ENCODE data around the gene EEF1A2. TPM values are rescaled to one million over a fixed set of nuclear protein-coding genes. Genes with fewer than 3 reads are reported as not detected.
A peak's percentile ranks its signal among the peaks of the same experiment; 100 is the strongest.

EEF1A2 gene
- total and polyA plus RNA-seq, 12 donors: 881 to 1,465 (median 1,307) TPM

GRCh38 chr20:63459070-63459380 lies 39.9 kb downstream of the EEF1A2 start:
- Histone ChIP-seq H3K27ac (no peak overlapping the region), H3K9me3 (no peaks in the 10 kb centered on the region), H3K4me1 (peaks cover 2 to 28% (median 16%) of the 10 kb centered on the region in 9 donors), H3K36me3 (no peaks in the 10 kb centered on the region), H3K27me3 (peaks cover 0 to 74% (median 60%) of the 10 kb centered on the region in 7 donors), H3K4me3 (no peak overlapping the region)
- ATAC-seq (no peak), DNase-seq (no peak)
- intact Hi-C loops (cut with DNase I): no loop called here
- TF ChIP-seq CTCF (IDR thresholded peaks at IDR 0.05): no peak
- WGBS, 2 donors: 82 to 86% methylated on average over 17 of the region's 17 CpGs

DNA sequence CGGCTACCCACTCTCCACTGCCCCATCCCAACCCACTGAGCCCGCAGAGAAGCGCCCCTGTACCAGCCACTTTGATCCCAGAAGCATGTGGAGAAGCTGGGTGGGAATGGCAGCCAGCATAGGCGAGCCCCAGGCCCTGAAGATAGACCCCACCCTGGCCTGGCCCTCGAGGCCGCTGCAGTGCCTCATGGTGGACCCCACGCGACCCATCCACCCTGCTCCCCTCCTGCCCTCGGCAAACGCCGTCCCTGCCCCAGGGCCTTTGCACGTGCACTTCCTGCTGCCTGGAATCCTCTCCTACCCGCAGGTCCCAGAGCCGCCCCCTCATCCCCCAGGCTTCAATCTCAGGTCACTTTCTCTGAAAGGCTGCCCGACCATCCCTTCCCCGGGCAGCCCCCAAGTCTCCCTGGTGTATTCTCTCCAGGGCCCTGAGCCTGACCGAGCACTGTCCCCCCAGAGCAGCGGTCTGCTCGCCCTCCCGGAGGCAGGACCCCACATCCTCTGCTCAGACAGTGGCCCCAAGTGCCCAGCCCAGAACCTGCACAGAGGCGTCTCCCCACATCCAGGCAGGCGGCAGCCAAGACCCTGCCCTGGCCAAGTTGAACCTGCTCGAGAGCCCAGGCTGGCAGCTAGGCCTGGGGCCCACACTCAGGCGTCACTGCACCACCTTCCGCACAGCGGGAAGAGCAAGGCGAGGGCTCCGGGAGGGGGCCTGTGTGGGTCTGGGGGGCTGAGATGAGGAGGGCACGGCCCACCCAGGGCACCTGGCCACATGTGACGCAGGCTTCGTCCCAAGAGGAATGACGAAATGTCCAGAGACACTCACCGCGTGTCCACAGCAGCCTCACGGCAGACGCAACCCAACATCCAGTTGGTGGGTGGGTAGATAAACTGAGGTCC lies 40.5 kb downstream of the EEF1A2 start:
- Histone ChIP-seq H3K9me3 (no peaks in the 10 kb centered on the region), H3K4me3 (no peak overlapping the region), H3K27me3 (peaks cover 0 to 69% (median 58%) of the 10 kb centered on the region in 7 donors), H3K4me1 (peaks cover 2 to 34% (median 20%) of the 10 kb centered on the region in 9 donors), H3K27ac (no peak overlapping the region), H3K36me3 (no peaks in the 10 kb centered on the region)
- ATAC-seq (no peak), DNase-seq (no peak)
- intact Hi-C loops (cut with DNase I): no loop called here
- WGBS, 2 donors: 85 to 93% methylated on average over 36 of the region's 36 CpGs
- TF ChIP-seq CTCF (IDR thresholded peaks at IDR 0.05): no peak

GRCh38 chr20:63457737-63458136 lies 41.1 kb downstream of the EEF1A2 start:
- Histone ChIP-seq H3K27me3 (peaks cover 0 to 75% (median 59%) of the 10 kb centered on the region in 7 donors), H3K27ac (no peak overlapping the region), H3K4me1 (peaks cover 2 to 38% (median 25%) of the 10 kb centered on the region in 9 donors), H3K9me3 (no peaks in the 10 kb centered on the region), H3K4me3 (no peak overlapping the region), H3K36me3 (no peaks in the 10 kb centered on the region)
- DNase-seq (peak; percentile 31 to 59), ATAC-seq (peak; percentile 46 to 84 (median 62))
- WGBS, 2 donors: 51 to 58% methylated on average over 17 of the region's 17 CpGs
- no peak for TF ChIP-seq CTCF (IDR thresholded peaks at IDR 0.05)
- intact Hi-C loops (cut with DNase I): no loop called here

DNA sequence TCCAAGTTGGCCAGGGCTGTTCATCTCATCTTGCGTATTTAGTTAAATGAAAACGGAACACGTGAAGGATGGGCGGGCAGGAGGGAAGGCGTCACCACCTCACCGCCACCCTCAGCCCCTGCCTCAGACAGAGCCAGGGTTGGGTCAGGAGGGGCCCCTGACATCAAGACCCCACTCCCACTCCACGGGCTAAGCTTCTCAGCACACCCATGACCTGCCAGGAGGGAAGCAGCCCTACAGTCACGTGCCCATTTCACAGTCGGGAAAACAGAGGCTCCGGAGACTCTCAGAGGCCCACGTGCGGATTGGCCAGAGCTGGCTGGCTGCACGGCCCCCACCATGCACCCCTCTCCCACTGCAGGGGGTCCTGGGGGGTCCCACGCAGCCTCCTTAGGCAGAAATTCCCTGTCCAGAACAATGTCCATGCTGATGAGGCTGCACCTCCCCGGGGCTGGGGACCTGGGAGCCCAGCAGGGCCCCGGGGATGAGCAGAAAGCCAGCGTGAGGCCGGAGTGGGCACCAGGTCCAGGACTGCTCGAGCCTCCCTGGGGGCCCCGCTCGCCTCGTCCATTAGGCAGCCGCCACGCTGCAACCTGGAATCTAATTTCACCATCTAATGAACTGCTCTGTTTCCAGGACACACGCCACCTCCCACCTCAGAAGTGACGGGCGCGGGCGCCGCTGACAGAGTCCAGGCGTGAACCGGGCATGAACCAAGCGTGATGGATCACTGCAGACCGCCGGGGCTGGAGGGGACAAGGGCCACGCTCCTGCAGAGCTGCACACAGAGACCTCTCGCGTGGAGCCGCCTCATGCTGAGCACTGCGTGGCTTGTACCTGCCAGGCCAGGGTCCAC lies 42.2 kb downstream of the EEF1A2 start:
- no peaks in the 10 kb centered on the region for H3K36me3 ChIP-seq
- intact Hi-C loops (cut with DNase I): no loop called here
- H3K4me3 ChIP-seq: no peak overlapping the region
- peak overlapping the region in 3 of 10 donors; percentile 4 to 44 (median 39) for H3K27ac ChIP-seq
- no peak for TF ChIP-seq CTCF (IDR thresholded peaks at IDR 0.05)
- DNase-seq (peak; percentile 46 to 72), ATAC-seq (peak; percentile 39 to 88 (median 75))
- no peaks in the 10 kb centered on the region for H3K9me3 ChIP-seq
- H3K27me3 ChIP-seq: peaks cover 0 to 79% (median 64%) of the 10 kb centered on the region in 7 donors
- WGBS, 2 donors: 43 to 45% methylated on average over 39 to 40 of the region's 40 CpGs
- H3K4me1 ChIP-seq: peaks cover 2 to 38% (median 25%) of the 10 kb centered on the region in 9 donors

All from heart right ventricle (tissue), 16 donors.